GM12891 (cell line): ENCODE measurements around the gene CRIM1.

ENCODE experiments used
- PAX5 ChIP-seq: IDR thresholded peaks from 2 replicates; pipeline ENCODE4 v1.6.1; 2011; ENCODE audit warnings: low read length, moderate library complexity, mild to moderate bottlenecking; ENCODE audit not compliant: insufficient read depth, severe bottlenecking
- POLR2A ChIP-seq: IDR thresholded peaks from 2 replicates; pipeline ENCODE4 v1.6.1; 2011; ENCODE audit warnings: low read depth, low read length, control low read depth
- POLR2AphosphoS5 ChIP-seq: IDR thresholded peaks from 2 replicates; pipeline ENCODE4 v1.6.1; 2011; ENCODE audit warnings: low read depth, low read length, control low read depth
- POU2F2 ChIP-seq: IDR thresholded peaks from 2 replicates; pipeline ENCODE4 v1.6.1; 2011; ENCODE audit warnings: low read depth, mild to moderate bottlenecking, control low read depth, low read length, moderate library complexity
- SPI1 ChIP-seq: IDR thresholded peaks from 2 replicates; pipeline ENCODE4 v1.6.1; 2011; ENCODE audit warnings: low read depth, low read length, control low read depth
- TAF1 ChIP-seq: IDR thresholded peaks from 2 replicates; pipeline ENCODE4 v1.6.1; 2011; ENCODE audit warnings: low read depth, low read length, control low read depth

GRCh38 chr2:36487947-36488346, 132.4 kb downstream of the CRIM1 start:
- TF ChIP-seq POLR2AphosphoS5 (no peak), POLR2A (no peak), TAF1 (no peak), SPI1 (no peak), POU2F2 (no peak), PAX5 (no peak)
